Small intestine (tissue), 7 donors: ENCODE results near the gene KCNIP1. TPM values are rescaled to one million over a fixed set of nuclear protein-coding genes. Genes with fewer than 3 reads are reported as not detected.

ENCODE experiments used
- DNase-seq, 2 donors: peaks; one replicate each; pipeline versions ENCODE4 v3.0.0 to v3.0.0-alpha.2; 2013
- FAIRE-seq: peaks from 2 replicates; lab custom pipeline; 2012; peaks lifted over from hg19 to GRCh38; lab: Jason Lieb, UNC
- H3K27ac ChIP-seq, 3 donors: one replicate each; pipeline ENCODE4 v1.5.1; 2013; ENCODE audit warnings: low read length in 2 of 3, mild to moderate bottlenecking in 2 of 3, control low read depth in 1 of 3, inconsistent platforms in 1 of 3, low read depth in 1 of 3, moderate library complexity in 1 of 3
- H3K27me3 ChIP-seq, 3 donors: one replicate each; pipeline ENCODE4 v1.6.1; 2013; ENCODE audit warnings: low read length in 3 of 3, inconsistent platforms in 1 of 3; ENCODE audit not compliant: control insufficient read depth in 3 of 3, insufficient read depth in 3 of 3
- H3K36me3 ChIP-seq, 3 donors: one replicate each; pipeline ENCODE4 v1.6.1; 2013; ENCODE audit warnings: low read length in 3 of 3, inconsistent platforms in 1 of 3, low read depth in 1 of 3, mild to moderate bottlenecking in 1 of 3, moderate library complexity in 1 of 3; ENCODE audit not compliant: control insufficient read depth in 3 of 3, insufficient read depth in 2 of 3
- H3K4me1 ChIP-seq, 3 donors: one replicate each; pipeline ENCODE4 v1.6.1; 2013; ENCODE audit warnings: low read length in 2 of 3, inconsistent platforms in 1 of 3, low read depth in 1 of 3, mild to moderate bottlenecking in 1 of 3, moderate library complexity in 1 of 3; ENCODE audit not compliant: control insufficient read depth in 3 of 3, insufficient read depth in 2 of 3
- H3K4me3 ChIP-seq, 3 donors: one replicate each; pipeline ENCODE4 v1.5.1; 2013; ENCODE audit warnings: low read length in 3 of 3, control low read depth in 1 of 3, inconsistent platforms in 1 of 3, low read depth in 1 of 3, mild to moderate bottlenecking in 1 of 3, moderate library complexity in 1 of 3
- H3K9me3 ChIP-seq, 2 donors: one replicate each; pipeline ENCODE4 v1.6.1; 2013; ENCODE audit warnings: low read depth in 1 of 2, low read length in 1 of 2; ENCODE audit not compliant: control insufficient read depth in 2 of 2, insufficient read depth in 1 of 2
- WGBS, 3 donors: extraction: QIAGEN DNeasy Blood & Tissue Kit; methylation state at CpG; one replicate each; pipeline ENCODE4 v1.1.7; 2013; 5-methylcytosine and 5-hydroxymethylcytosine counted together
- polyA plus RNA-seq, 4 donors: library from polyadenylated mRNA; stranded (reverse) in 3 of 4; unstranded in 1 of 4; fragments of 200-250 nt in 3 of 4; fragments of 120-200 nt in 1 of 4; gene quantifications; one replicate each; pipeline versions ENCODE4 v1.2.1 to v1.2.3, GENCODE V29; 2013
- donor health status: healthy with polysubstance abuse.
- donor health status: control.
- donor health status: control.
- donor health status: Bipolar disorder and iron deficiency.
- donor health status: healthy.

KCNIP1 gene
- polyA plus RNA-seq, 4 donors: 0.21 to 1.0 TPM; not detected in 2

GRCh38 chr5:170470275-170470674, 33.5 kb upstream of the KCNIP1 start:
- FAIRE-seq (no peak), DNase-seq (no peak)
- no peak overlapping the region for H3K27ac ChIP-seq
- no peaks in the 10 kb centered on the region for H3K36me3 ChIP-seq
- no peak overlapping the region for H3K4me3 ChIP-seq
- WGBS, 3 donors: 46 to 74% (median 47%) methylated on average over 4 of the region's 4 CpGs
- H3K27me3 ChIP-seq: peaks cover 0 to 3% (median 2%) of the 10 kb centered on the region in 3 donors
- no peaks in the 10 kb centered on the region for H3K9me3 ChIP-seq
- H3K4me1 ChIP-seq: no peaks in the 10 kb centered on the region

GRCh38 chr5:170470808-170471404, 32.9 kb upstream of the KCNIP1 start:
- H3K27ac ChIP-seq: no peak overlapping the region
- H3K9me3 ChIP-seq: no peaks in the 10 kb centered on the region
- H3K36me3 ChIP-seq: no peaks in the 10 kb centered on the region
- WGBS, 3 donors: 74 to 79% (median 78%) methylated on average over 8 of the region's 8 CpGs
- H3K4me1 ChIP-seq: no peaks in the 10 kb centered on the region
- FAIRE-seq (no peak), DNase-seq (no peak)
- H3K27me3 ChIP-seq: peaks cover 0 to 3% (median 2%) of the 10 kb centered on the region in 3 donors
- H3K4me3 ChIP-seq: no peak overlapping the region

DNA sequence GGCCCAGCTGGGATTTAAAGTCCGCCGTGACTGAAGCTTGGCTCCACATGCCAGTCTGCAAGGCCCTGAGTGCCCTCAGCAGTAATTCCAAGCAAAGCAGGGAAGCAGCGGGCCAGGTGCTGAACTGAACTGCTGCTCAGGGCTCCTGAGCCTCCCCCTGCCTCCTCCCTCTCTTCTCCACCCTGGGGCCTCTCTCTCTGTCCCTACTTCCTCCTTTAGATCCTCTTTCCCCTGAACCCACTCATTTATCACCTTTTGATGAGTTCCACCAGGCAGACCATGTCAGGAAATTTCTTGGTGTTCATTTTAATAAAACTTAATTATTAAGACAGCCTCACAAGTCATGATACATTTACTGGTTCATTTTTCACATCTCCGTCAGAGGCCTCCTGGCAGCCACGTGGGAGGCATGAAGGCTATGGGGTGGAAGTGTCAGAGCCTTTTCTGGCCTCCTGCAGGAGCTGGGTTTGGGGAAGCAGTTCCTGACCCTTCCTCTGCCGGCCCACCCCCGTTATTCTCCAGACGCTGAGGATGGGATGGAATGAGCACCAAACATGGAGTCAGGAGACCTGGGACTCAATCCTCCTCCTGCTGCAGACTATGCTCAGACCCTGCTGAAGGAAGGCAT, 32.2 kb upstream of the KCNIP1 start:
- 64 to 74% (median 73%) methylated on average over 8 of the region's 8 CpGs for WGBS, 3 donors
- H3K27ac ChIP-seq: no peak overlapping the region
- DNase-seq: no peak
- H3K36me3 ChIP-seq: no peaks in the 10 kb centered on the region
- no peaks in the 10 kb centered on the region for H3K4me1 ChIP-seq
- FAIRE-seq: no peak
- no peaks in the 10 kb centered on the region for H3K9me3 ChIP-seq
- peaks cover 0 to 3% (median 2%) of the 10 kb centered on the region in 3 donors for H3K27me3 ChIP-seq
- no peak overlapping the region for H3K4me3 ChIP-seq

DNA sequence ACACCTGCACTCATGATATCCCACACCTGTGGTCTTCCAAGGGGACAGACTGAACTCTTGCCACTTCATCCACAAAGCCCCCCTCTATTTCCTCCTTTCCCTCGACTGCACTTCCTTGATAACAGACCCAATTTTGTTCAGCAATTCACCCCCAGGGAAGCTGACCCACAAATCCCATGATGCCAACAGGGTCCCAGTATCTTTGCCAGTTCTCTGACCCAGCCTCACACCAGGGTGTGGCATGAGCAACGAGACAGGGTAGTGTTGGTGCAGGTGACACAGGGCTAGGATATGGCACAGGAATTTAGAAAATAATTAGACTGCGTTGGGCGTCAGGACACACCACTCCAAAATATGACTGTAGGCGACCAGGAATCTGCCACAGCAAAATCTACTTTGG, 30.2 kb upstream of the KCNIP1 start:
- no peak overlapping the region for H3K27ac ChIP-seq
- no peaks in the 10 kb centered on the region for H3K9me3 ChIP-seq
- H3K4me1 ChIP-seq: no peaks in the 10 kb centered on the region
- no peak overlapping the region for H3K4me3 ChIP-seq
- H3K27me3 ChIP-seq: peaks cover 0 to 3% (median 2%) of the 10 kb centered on the region in 3 donors
- no peak for FAIRE-seq
- WGBS, 3 donors: 47 to 66% (median 57%) methylated on average over 5 of the region's 5 CpGs
- DNase-seq: no peak
- H3K36me3 ChIP-seq: no peaks in the 10 kb centered on the region

DNA sequence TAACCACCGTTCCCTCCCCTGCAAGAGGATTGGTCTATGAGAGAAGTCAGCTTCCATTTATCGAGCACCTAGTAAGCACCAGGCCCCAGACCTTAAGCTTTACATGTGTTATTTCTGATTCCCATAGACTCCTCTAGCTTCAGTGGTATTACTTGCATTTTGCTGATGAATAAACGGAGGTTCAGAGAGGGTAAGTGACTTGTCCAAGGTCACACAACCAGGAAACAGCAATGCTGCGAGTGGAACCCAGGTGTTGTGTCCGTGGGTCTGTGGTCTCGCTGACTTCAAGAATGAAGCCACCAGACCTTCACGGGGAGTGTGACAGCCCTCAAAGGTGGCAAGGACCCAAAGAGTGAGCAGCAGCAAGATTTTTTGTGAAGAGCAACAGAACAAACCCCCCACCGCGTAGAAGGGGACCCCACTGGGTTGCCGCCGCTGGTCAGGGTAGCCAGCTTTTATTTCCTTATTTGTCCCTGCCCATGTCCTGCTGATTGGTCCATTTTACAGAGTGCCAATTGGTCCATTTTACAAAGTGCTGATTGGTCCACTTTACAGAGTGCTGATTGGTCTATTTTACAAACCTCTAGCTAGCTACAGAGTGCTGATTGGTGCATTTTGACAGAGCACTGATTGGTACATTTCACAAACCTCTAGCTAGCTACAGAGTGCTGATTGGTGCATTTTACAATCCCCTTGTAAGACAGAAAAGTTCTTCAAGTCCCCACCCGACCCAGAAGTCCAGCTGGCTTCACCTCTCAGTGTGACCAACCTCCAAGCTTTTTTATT, 29.1 kb upstream of the KCNIP1 start:
- no peak overlapping the region for H3K27ac ChIP-seq
- no peaks in the 10 kb centered on the region for H3K36me3 ChIP-seq
- H3K27me3 ChIP-seq: peaks cover 0 to 3% (median 2%) of the 10 kb centered on the region in 3 donors
- H3K4me3 ChIP-seq: no peak overlapping the region
- DNase-seq (no peak), FAIRE-seq (no peak)
- H3K9me3 ChIP-seq: no peaks in the 10 kb centered on the region
- no peaks in the 10 kb centered on the region for H3K4me1 ChIP-seq
- 84 to 92% (median 85%) methylated on average over 12 of the region's 12 CpGs for WGBS, 3 donors

DNA sequence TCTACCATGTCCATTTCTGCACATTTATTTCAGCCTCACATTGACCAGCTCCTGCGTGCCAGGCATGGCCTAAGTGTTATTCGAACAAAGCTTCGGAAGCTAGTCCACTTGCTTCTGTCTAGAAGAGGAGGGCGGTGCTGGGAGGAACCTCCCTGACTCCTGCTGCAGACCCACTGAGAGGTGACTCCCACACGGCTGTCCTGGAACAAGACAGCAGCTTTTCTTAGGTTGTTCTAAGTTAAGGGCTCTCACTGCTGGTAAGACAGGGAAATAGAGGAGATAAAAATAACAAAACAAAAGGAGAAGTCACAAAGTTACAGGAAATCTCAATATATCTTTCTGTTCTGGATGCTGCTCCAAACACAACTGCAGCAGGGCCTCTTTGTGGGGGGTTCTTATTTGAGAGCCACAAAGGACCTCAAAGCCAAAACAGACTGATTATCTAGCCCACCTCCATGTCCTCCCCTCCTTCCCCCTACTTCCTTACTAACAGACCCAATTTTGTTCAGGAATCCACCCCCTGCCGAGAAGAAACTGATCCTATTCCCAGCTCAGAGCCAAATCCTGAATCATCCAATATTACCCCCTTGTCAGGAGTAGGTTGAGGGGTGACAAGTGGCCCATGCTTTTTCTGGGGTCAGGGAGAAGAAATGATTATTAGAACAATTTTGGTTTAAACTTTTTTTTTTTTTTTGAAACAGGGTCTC, 28.4 kb upstream of the KCNIP1 start:
- Histone ChIP-seq H3K27ac (no peak overlapping the region), H3K9me3 (no peaks in the 10 kb centered on the region), H3K36me3 (no peaks in the 10 kb centered on the region), H3K4me3 (no peak overlapping the region), H3K4me1 (no peaks in the 10 kb centered on the region), H3K27me3 (peaks cover 0 to 3% (median 0%) of the 10 kb centered on the region in 3 donors)
- FAIRE-seq (no peak), DNase-seq (no peak)
- WGBS, 3 donors: 68 to 90% (median 70%) methylated on average over 6 of the region's 6 CpGs

DNA sequence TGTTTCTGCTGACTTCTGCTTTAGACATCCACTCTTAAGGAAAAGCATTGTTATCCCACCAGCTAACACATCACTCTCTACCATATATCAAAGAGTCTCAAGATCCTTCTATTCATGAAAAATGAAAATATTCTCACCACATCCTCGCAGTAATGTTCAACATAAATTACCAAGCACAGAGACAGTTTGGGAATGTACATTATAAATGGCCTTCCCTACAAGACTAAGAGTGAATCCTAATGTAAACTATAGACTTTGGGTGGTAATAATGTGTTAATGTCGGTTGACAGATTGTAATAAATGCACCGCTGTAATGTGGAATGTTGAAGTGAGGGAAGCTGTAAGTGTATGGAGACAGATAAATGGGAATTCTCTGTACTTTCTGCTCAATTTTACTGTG, 27.1 kb upstream of the KCNIP1 start:
- Histone ChIP-seq H3K27me3 (peaks cover 0 to 3% (median 0%) of the 10 kb centered on the region in 3 donors), H3K4me3 (no peak overlapping the region), H3K9me3 (no peaks in the 10 kb centered on the region), H3K27ac (no peak overlapping the region), H3K4me1 (no peaks in the 10 kb centered on the region), H3K36me3 (no peaks in the 10 kb centered on the region)
- DNase-seq (no peak), FAIRE-seq (no peak)
- 80 to 87% (median 84%) methylated on average over 3 of the region's 3 CpGs for WGBS, 3 donors

- Histone ChIP-seq H3K36me3 (no peaks in the 10 kb centered on the region), H3K27me3 (peaks cover 0 to 3% (median 0%) of the 10 kb centered on the region in 3 donors), H3K4me1 (no peaks in the 10 kb centered on the region), H3K27ac (no peak overlapping the region), H3K4me3 (no peak overlapping the region), H3K9me3 (no peaks in the 10 kb centered on the region)
- WGBS, 3 donors: 65 to 98% (median 83%) methylated on average over 1 of the region's 1 CpG
- FAIRE-seq: no peak
- DNase-seq: no peak
Observed at GRCh38 chr5:170477906-170478305, 25.9 kb upstream of the KCNIP1 start.
